GM12873 (cell line): Measurements from ENCODE around the gene TUBB2B.

Source experiments
- TF ChIP-seq, protein P1 (sequence below): IDR thresholded peaks from 2 replicates; pipeline ENCODE4 v1.5.1; 2012; ENCODE audit warnings: low read depth, mild to moderate bottlenecking, moderate library complexity, low read length, control low read depth; ENCODE audit not compliant: insufficient read depth; ENCODE audit errors: missing control alignments

Gene TUBB2B

DNA sequence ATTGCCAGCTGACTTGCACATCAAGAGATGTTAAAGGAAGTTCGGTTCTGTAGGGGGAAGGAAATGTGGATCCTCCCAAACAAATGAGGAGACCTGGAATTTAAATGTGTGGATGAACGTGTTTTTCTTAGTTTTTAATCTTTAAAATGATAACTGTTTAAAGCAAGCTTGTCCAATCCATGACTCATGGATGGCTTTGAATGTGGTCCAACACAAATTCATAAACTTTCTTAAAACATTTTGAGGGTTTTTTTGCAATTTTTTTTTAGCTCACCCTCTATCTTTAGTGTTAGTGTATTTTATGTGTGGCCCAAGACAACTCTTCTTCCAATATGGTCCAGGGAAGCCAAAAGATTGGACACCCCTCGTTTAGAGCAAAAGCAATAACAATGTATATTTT lies 12.6 kb downstream of the TUBB2B start:
- TF ChIP-seq, protein P1, sequence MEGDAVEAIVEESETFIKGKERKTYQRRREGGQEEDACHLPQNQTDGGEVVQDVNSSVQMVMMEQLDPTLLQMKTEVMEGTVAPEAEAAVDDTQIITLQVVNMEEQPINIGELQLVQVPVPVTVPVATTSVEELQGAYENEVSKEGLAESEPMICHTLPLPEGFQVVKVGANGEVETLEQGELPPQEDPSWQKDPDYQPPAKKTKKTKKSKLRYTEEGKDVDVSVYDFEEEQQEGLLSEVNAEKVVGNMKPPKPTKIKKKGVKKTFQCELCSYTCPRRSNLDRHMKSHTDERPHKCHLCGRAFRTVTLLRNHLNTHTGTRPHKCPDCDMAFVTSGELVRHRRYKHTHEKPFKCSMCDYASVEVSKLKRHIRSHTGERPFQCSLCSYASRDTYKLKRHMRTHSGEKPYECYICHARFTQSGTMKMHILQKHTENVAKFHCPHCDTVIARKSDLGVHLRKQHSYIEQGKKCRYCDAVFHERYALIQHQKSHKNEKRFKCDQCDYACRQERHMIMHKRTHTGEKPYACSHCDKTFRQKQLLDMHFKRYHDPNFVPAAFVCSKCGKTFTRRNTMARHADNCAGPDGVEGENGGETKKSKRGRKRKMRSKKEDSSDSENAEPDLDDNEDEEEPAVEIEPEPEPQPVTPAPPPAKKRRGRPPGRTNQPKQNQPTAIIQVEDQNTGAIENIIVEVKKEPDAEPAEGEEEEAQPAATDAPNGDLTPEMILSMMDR, result no peak

DNA sequence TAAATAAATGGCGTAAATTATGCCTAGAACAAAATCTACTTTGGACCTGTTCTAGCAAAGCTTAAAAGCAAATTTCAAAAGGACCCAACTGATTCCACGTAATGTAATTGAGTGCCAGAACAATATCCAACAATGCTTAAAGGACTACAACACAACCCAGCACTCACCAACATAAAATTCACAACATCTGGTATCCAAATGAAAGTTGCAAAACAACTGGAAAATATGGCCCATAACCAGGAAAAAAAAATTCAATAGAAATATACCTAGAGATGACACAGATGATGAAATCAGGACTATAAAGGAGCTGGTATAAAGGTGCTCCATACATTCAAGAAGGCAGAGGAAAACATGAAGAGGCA lies 14.1 kb downstream of the TUBB2B start:
- TF ChIP-seq, protein P1, result no peak

DNA sequence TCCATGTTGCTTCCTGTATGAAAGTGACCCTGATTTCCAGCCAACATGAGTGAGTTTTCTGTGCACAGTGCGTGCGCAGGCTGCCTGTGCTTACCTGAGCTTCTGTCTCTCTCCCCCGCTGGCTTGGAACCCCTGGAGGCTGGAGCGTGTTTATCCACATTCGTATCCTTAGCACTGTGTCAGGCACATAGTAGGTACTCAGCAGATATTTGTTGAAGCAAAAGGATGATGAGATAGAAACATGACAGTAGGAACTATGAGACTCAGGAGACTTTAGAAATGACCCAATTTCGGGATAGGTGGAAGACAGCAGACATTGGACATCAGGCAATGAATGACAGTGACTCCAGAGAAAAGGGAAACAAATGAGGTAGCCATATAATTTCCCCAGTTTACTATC lies 15.2 kb downstream of the TUBB2B start:
- TF ChIP-seq, protein P1, result no peak

DNA sequence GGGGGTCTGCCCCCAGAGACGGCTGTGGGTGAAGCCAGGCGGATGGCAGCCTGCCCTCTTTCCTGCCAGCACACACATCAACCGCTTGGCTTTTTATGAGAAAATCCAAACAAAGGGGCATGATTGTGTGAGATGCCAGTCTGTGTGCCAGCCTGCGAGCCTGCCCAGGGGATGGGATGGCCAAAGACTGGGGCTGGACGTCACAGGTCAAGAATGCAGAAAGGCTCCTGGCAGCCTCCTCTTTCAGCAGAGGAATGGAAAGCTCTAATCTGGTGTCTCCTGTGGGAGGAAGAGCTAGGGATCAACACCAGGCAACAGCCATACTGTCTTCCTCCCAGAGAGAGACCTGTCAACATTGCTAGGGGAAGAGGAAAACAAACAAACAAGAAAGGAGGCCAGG lies 15.8 kb downstream of the TUBB2B start:
- TF ChIP-seq, protein P1, result no peak

DNA sequence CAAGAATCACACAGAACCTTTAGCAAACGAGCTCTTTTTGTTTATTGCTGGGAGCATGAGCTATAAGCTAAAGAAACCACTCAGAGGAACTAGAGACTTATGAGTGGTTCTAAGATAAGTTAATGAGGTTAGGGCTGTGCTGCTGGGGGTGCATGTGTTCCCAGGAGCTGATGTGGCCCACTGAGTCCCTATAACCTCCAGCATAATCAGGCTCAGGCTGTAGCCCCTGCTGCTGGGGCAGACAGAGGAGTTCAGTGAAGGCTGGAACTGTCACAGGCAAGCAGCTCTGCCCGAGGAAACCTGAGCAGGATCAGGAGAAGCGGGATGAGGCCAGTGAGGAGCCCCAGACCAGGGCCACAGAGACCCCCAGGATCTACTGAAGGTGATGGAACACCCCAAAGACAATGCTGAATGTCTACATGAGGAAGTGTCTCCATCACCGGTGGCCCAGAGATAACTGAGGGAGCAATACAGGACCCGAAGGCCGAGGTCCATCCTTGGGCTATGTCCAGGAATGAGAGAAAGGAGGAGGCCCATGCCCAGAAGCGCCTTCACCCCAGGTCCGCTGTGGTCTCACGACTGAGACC lies 17.3 kb downstream of the TUBB2B start:
- TF ChIP-seq, protein P1, result no peak

DNA sequence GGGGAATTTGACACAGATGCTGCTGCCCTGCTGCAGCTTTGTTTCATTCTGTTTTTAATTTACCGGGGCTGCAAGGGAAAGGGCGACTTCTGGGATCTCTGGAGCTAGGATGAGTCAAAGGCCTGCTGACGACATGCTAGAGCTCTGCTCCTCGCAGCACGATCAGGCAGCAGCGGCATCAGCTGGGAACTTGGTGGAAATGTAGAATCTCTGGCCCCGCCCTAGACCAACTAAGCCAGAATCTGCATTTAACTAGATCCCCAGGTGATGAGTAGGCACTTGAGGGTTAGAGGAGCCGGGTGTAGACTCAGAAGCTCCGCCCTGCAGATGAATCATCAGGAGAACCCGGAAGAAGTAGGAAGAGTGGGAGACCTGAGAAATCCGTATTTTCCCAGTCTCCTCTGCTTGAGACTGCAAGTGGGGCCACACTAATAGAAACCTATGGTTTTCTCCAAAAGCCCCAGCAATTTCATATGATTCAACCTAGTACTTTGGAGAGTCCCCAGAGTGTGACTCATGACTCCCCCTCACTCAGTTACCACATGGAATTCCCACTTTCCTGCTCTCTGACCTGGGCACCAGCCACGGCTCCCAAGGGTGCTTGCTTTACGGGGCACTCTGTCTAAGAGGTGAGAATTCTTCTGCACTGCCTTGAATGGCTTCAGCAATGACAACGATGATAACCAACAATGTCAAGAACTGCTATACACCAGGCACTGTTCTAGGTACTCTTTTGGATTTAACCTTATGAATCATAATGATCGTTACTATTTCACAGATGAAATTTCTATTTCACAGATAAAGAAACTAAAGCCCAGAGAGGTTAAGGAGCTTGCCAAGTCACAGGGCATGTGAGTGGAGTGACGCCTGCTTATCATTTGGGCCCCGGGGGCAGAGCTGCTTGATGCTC lies 18.1 kb downstream of the TUBB2B start:
- TF ChIP-seq, protein P1, result no peak

DNA sequence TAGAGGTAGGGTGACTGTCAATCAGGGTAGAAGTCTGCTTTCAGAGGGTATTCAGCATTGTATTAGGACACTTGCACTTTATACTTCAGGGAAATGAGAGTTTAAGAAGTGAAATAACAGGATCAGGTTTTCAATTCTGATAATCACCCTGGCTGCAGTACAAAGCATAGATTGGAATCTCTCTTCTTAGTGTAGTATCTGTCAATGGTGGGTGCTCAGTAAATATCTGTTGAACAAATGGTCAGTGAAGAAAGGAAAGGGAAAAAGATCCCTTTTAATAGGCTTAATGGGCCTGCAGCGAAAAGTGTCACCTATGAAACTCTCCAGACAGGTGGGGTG lies 18.7 kb downstream of the TUBB2B start:
- TF ChIP-seq, protein P1, result no peak
